Measurements from ENCODE around the gene MTERF2. TPM values are rescaled to one million over a fixed set of nuclear protein-coding genes. Genes with fewer than 3 reads are reported as not detected.
"Not testable (repeated sequence)": the region's sequence is repeated elsewhere in the genome, so short reads cannot be mapped to it uniquely, and the experiment has no call there.

The MTERF2 gene, protein sequence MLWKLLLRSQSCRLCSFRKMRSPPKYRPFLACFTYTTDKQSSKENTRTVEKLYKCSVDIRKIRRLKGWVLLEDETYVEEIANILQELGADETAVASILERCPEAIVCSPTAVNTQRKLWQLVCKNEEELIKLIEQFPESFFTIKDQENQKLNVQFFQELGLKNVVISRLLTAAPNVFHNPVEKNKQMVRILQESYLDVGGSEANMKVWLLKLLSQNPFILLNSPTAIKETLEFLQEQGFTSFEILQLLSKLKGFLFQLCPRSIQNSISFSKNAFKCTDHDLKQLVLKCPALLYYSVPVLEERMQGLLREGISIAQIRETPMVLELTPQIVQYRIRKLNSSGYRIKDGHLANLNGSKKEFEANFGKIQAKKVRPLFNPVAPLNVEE
- 10 to 100 TPM; 21.2 to 25.2 TPM for total RNA-seq
- long read RNA-seq, transcript MTERF2-201 (3 exons, 1,790 nt) = major isoform, 9 of 22 reads
- long read RNA-seq, partial matches to known transcripts = 0 of 22 reads
- long read RNA-seq, other reads (novel, unspliced or antisense) = 5 of 22 reads

DNA sequence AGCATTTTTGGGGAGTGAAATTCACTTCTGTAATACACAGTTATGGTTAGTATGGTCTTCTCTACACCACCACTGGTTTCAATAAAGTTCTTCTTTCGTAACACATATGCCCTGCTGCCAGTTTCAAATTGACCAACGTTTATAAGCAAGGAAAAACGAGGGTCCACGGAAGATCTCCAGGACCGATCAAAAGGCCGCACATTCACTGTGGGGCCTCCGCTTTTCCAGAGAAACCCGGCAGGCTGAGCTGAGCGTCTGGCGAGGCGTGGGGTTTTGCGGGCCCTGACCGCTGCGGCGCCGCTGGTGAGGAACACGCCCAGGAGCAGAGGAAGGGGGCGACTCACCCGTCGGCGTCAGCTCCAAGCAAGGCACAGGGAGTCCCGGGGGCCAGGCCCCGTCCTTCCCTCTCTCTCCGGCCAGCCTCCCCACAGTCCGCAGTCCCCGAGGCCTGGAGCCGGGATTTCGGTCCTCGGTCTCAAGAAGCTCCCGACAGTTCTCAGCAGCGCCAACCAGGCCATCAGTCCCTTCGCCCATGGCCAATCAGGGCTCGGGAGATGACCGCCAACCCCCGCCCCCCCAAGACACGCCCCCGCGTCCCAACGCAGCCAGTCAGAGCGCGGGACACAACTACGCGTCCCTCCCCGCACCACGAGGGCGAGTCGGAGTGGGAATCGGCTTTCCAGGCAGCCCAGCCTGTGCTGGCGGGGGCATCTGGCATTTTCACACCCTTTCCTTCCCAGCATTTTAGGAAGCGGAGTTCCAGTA, at the start of gene MTERF2:
TSS of gene MTERF2 (minus strand) at position 522 of the 765 bp plus-strand sequence. CDS start 8,432 bp downstream, outside the sequence.
- peak; percentile 95 for DNase-seq
- intact Hi-C loops (cut with DNase I) = loop anchor here in 1 of 2 donors (5.0 kb wide), 1 partner anchor 105 kb away; the partner anchor contains the start of gene CRY1
- ATAC-seq = peak; percentile 99

DNA sequence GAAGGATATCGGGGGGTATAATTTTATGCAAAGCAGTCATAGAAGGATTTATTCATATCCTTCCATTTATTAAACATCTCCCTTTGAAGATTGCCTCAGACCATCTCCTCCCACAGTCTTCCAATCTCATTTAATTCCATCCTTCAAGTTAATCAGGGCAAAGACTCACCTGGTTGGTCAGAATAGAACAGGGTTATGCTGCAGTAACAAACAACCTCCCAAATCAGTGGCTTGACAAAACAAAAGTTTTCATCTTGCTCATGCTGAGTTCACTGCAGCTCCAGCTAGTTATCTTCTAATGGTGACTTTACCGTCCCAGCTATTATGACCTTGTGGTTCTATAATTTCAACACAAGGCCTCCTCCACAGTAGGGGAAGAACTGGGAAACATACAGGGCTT, 48.8 kb upstream of the MTERF2 start:
- intact Hi-C loops (cut with DNase I) = no loop called here

GRCh38 chr12:107033758-107034739, 47.1 kb upstream of the MTERF2 start:
- intact Hi-C loops (cut with DNase I) = no loop called here
- ATAC-seq = no peak
- DNase-seq = no peak

More for the DNA sequence above, 48.8 kb upstream of the MTERF2 start:
- ATAC-seq (no peak), DNase-seq (no peak)

DNA sequence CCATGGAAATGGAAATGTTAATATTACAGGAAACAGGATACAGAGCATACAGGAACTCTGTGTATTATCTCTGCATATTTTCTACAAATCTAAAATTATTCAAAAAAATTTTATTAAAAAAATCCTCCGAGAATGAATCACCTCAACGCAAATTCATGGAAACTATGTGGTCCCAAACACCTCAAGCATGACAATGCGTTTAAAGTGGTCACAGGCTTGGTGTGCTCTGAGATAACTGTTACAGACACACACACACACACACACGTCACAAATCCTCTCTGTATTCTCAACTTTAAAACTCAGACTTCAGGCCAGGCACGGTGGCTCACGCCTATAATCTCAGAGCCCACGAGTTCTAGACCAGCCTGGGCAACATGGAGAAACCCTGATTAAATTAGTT, 45.3 kb upstream of the MTERF2 start:
- no peak for DNase-seq
- no peak for ATAC-seq
- intact Hi-C loops (cut with DNase I) = no loop called here

GRCh38 chr12:107031061-107031460, 44.1 kb upstream of the MTERF2 start:
- intact Hi-C loops (cut with DNase I) = no loop called here
- ATAC-seq (no peak), DNase-seq (no peak)

DNA sequence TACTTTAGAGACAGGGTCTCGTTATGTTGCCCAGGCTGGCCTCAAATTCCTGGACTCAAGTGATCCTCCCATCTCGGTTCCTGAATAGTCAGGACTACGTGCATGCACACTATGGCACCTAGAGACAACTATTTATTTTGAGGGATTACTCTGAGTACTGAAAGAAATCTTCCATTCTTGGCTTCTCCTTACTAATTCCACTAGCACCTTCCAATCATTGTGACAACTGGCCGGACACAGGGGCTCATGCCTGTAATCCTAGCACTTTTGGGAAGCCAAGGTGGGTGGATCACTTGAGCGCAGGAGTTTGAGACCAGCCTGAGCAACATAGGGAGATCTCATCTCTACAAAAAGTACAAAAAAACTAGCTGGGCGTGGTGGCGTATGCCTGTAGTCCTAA, 42.1 kb upstream of the MTERF2 start:
- DNase-seq = no peak
- ATAC-seq = no peak
- intact Hi-C loops (cut with DNase I) = no loop called here

DNA sequence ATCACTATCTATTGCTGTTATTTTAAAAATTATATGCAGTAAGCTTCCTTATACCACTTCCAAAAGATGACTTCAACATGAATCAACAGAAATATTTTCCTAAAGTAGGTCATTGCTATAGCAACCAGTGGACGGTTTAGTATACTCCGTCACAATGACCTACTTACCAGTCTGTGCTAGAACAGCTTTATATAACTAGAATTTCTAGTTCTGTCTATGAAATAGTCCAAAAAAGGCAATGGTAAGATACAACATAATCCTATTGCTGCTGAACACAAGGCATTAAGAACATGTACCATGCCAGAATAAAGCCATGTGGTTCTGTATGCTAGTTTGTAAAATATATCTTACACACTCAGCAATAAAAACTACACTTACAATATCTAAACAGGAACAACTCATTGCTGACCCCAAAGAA, 40.7 kb upstream of the MTERF2 start:
- intact Hi-C loops (cut with DNase I) = no loop called here
- DNase-seq (no peak), ATAC-seq (peak; percentile 96)

- intact Hi-C loops (cut with DNase I) = no loop called here
- ATAC-seq = peak in 1 of 2 donors; percentile 20
- DNase-seq = no peak
Measured at GRCh38 chr12:107026806-107027635, 40.1 kb upstream of the MTERF2 start.

GRCh38 chr12:107026356-107026755, 39.4 kb upstream of the MTERF2 start:
- ATAC-seq; intact Hi-C loops (cut with DNase I); DNase-seq: not testable (repeated sequence)

DNA sequence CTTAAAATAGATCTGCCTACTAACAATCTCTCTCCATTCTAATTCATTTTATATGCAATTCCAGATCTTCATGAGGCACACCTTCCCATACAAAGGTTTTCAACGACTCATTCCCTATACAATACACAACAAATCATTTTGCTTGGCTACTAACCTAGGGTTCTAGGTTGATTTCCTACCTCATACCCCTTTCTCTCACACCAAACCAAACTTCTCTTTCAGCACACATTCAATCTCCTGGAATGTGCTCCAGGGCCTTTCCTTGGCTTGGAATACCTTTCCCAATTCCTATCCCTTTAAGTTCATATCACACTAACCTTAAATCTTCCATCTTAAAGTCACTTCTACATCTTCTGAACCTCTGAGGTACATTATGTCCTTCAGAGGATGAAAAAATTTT, 38.7 kb upstream of the MTERF2 start:
- intact Hi-C loops (cut with DNase I) = no loop called here
- ATAC-seq (no peak), DNase-seq (no peak)

DNA sequence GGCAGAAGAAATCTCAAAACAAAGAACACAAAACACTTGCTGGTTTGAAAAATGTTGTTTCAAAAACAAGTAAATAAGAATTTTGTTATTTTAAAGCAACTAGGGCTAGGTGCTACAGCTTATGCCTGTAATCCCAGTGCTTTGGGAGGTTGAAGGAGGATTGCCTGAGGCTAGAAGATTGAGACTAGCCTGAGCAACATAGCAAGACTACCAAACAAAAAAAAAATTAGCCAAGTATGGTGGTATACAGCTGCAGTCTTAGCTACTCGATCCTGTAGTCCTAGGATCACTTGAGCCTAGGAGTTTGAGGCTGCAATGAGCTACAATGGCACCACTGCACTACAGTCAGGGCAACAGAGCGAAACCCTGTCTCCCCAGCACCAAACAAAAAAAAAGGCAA, 32.6 kb upstream of the MTERF2 start:
- intact Hi-C loops (cut with DNase I) = no loop called here
- DNase-seq (no peak), ATAC-seq (no peak)

DNA sequence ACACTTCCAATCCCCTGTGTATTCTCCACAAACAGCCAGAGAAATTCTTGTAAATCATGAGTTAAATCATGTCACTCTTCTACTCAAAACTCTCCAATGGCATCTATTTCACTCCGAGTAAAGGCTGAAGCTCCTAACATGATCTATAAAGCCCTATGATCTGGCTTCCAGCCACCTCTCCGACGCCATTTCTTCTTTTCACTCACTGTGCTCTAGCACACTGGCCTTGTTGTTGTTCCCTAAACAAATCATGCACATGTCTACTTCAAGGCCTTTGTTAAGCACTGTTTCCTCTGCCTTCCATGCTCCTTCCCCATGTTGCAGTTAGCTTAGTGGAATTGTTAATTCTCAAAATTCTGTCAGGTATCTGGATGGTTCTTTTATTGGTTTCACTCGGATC, 30.1 kb upstream of the MTERF2 start:
- intact Hi-C loops (cut with DNase I) = no loop called here
- ATAC-seq (no peak), DNase-seq (no peak)

DNA sequence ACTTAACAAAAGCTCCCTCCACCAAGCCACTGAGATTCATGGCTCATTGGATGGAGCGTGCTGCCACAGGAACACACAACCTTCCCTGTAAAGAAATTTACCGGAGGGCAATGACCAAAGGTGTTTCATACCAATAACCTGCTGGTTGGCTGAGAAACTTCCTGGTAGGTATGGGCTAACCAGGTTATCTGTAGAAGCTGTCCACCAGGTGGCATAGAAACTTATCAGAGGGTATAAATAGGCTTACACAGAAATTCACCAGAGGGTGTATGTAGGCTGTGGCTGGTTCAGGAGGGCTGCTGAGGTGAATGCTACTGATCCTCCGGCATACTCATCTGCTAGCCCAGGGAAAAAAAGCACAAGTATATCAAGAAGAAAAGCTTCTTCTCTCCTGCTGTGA, 27.1 kb upstream of the MTERF2 start:
- DNase-seq = no peak
- intact Hi-C loops (cut with DNase I) = no loop called here
- ATAC-seq = peak in 1 of 2 donors; percentile 51

- DNase-seq = no peak
Measured at GRCh38 chr12:107012736-107013425, 25.9 kb upstream of the MTERF2 start.

DNA sequence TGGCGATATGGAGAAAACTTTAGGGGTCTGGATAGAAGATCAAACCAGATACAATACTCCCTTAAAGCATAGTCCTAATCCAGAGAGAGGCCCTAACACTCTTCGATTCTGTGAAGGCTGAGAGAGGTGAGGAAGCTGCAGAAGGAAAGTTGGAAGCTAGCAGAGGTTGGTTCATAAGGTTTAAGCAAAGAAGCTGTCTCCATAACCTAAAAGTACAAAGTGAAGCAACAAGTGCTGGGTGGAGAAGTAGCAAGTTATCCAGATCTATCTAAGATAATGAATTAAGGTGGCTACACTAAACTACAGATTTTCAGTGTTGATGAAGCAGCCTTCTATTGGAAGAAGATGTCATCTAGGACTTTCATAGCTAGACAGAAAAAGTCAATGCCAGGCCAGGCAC, 24.6 kb upstream of the MTERF2 start:
- DNase-seq = no peak

More at GRCh38 chr12:107012736-107013425, 25.9 kb upstream of the MTERF2 start:
- intact Hi-C loops (cut with DNase I) = no loop called here
- no peak for ATAC-seq

GRCh38 chr12:107007411-107007810, 20.5 kb upstream of the MTERF2 start:
- no peak for ATAC-seq
- intact Hi-C loops (cut with DNase I) = no loop called here
- no peak for DNase-seq

More for the DNA sequence above, 24.6 kb upstream of the MTERF2 start:
- no peak for ATAC-seq
- intact Hi-C loops (cut with DNase I) = no loop called here

GRCh38 chr12:107002665-107003064, 15.7 kb upstream of the MTERF2 start:
- DNase-seq; intact Hi-C loops (cut with DNase I): not testable (repeated sequence)

More at GRCh38 chr12:107002665-107003064, 15.7 kb upstream of the MTERF2 start:
- ATAC-seq = not testable (repeated sequence)
